CD4-positive, alpha-beta T cell treated with Interleukin-1 beta for 1 hour (primary cell): ENCODE measurements around the gene ADORA1.

ENCODE experiments used
- DNase-seq, 2 donors: peaks; one replicate each; pipeline ENCODE4 v3.0.0-alpha.2; 2020 to 2022

The ADORA1 gene

GRCh38 chr1:203175827-203176241 lies 48.3 kb downstream of the ADORA1 start:
- DNase-seq = peak in 1 of 2 donors; percentile 22

- DNase-seq = no peak
Measured at GRCh38 chr1:203176273-203177035, 48.9 kb downstream of the ADORA1 start.

- no peak for DNase-seq
Measured at GRCh38 chr1:203177036-203177405, 49.5 kb downstream of the ADORA1 start.

GRCh38 chr1:203177470-203178039 lies 50.0 kb downstream of the ADORA1 start:
- DNase-seq = peak in 1 of 2 donors; percentile 16

- no peak for DNase-seq
Measured at GRCh38 chr1:203178083-203178482, 50.6 kb downstream of the ADORA1 start.

GRCh38 chr1:203178821-203179666 lies 51.5 kb downstream of the ADORA1 start:
- no peak for DNase-seq

- DNase-seq = no peak
Measured at GRCh38 chr1:203179667-203180005, 52.1 kb downstream of the ADORA1 start.

GRCh38 chr1:203180611-203181330 lies 53.2 kb downstream of the ADORA1 start:
- DNase-seq = no peak

- DNase-seq = no peak
Measured at GRCh38 chr1:203181586-203182386, 54.3 kb downstream of the ADORA1 start.

GRCh38 chr1:203182387-203182953 lies 54.9 kb downstream of the ADORA1 start:
- no peak for DNase-seq

GRCh38 chr1:203183828-203184227 lies 56.3 kb downstream of the ADORA1 start:
- no peak for DNase-seq

GRCh38 chr1:203184467-203184866 lies 56.9 kb downstream of the ADORA1 start:
- no peak for DNase-seq

GRCh38 chr1:203185061-203185461 lies 57.5 kb downstream of the ADORA1 start:
- no peak for DNase-seq

GRCh38 chr1:203185585-203185984 lies 58.1 kb downstream of the ADORA1 start:
- DNase-seq = no peak

- DNase-seq = no peak
Measured at GRCh38 chr1:203186091-203186445, 58.5 kb downstream of the ADORA1 start.

- no peak for DNase-seq
Measured at GRCh38 chr1:203186446-203187303, 59.1 kb downstream of the ADORA1 start, which contains the start of gene CHI3L1. TSS of gene CHI3L1 (minus strand) at chr1:203186704. CDS start at chr1:203186623, 81 bp downstream.

GRCh38 chr1:203187304-203187685 lies 59.8 kb downstream of the ADORA1 start:
- DNase-seq = no peak

GRCh38 chr1:203187689-203188264 lies 60.3 kb downstream of the ADORA1 start:
- no peak for DNase-seq

- DNase-seq = no peak
Measured at GRCh38 chr1:203188686-203189232, 61.2 kb downstream of the ADORA1 start.

- DNase-seq = no peak
Measured at GRCh38 chr1:203189951-203190352, 62.4 kb downstream of the ADORA1 start.
